ENCODE results near the gene CHEK1. TPM values are rescaled to one million over a fixed set of nuclear protein-coding genes. Genes with fewer than 3 reads are reported as not detected.

CHEK1 gene
- total RNA-seq, 1 donor from 2014 or later: 52.7 TPM

DNA sequence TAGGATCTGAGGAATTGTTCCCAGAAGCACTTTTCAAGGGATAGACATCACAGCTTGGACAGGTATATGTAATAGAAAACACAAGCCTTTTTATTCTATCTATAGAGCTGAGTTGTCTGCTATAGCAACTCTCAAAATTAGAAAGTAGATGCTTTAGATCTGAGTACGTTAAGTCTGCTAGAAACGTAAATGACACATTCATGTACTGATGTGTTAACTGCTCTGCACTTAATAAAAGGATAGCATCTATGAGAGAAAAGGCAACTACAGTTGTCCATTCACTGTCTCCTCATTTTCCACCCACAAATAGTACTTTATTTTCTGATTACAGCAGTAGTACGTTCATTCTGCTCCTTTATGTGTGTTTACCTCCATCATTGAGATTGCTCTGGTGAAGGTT, 38.3 kb upstream of the CHEK1 start:
- TF ChIP-seq, protein P1, sequence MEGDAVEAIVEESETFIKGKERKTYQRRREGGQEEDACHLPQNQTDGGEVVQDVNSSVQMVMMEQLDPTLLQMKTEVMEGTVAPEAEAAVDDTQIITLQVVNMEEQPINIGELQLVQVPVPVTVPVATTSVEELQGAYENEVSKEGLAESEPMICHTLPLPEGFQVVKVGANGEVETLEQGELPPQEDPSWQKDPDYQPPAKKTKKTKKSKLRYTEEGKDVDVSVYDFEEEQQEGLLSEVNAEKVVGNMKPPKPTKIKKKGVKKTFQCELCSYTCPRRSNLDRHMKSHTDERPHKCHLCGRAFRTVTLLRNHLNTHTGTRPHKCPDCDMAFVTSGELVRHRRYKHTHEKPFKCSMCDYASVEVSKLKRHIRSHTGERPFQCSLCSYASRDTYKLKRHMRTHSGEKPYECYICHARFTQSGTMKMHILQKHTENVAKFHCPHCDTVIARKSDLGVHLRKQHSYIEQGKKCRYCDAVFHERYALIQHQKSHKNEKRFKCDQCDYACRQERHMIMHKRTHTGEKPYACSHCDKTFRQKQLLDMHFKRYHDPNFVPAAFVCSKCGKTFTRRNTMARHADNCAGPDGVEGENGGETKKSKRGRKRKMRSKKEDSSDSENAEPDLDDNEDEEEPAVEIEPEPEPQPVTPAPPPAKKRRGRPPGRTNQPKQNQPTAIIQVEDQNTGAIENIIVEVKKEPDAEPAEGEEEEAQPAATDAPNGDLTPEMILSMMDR (IDR thresholded peaks at IDR 0.05; ENCODE audit: unreplicated experiment): no peak
- Mint-ChIP-seq H3K27me3 (no peaks in the 10 kb centered on the region), H3K4me1 (ENCODE audit: low read depth) (peaks cover 9% of the 10 kb centered on the region)

DNA sequence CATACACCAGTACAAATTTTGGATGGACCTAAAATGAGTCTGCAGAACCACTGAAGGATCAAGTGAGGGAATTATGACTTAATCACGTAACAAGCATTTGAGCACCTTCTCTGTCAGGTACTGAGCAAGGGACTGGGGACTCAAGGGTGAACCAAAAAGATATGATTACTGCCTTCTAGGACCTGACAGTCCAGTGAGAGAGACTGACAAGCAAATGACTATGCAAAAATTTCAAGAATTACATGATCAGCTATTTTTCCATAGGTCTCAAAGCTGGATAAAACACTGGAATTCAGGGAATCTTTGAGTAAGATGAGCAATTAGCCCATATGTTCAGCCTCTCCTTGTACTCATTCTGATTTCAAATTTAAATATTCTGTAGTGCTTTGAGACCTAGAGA, 37.5 kb upstream of the CHEK1 start:
- H3K27ac Mint-ChIP-seq: no peak overlapping the region
- H3K4me1 Mint-ChIP-seq (ENCODE audit: low read depth): peaks cover 11% of the 10 kb centered on the region
- peaks cover 12% of the 10 kb centered on the region for H3K36me3 Mint-ChIP-seq (ENCODE audit: insufficient read depth)
- no peak overlapping the region for H3K4me3 Mint-ChIP-seq (ENCODE audit: low read depth)
- H3K27me3 Mint-ChIP-seq: no peaks in the 10 kb centered on the region
- no peaks in the 10 kb centered on the region for H3K9me3 Mint-ChIP-seq (ENCODE audit: low read depth)
- TF ChIP-seq, protein P1 (IDR thresholded peaks at IDR 0.05; ENCODE audit: unreplicated experiment): no peak
- DNase-seq (ENCODE audit: low spot score, unreplicated experiment): no peak

More for the DNA sequence above, 38.3 kb upstream of the CHEK1 start:
- DNase-seq (ENCODE audit: low spot score, unreplicated experiment): no peak
- no peaks in the 10 kb centered on the region for H3K9me3 Mint-ChIP-seq (ENCODE audit: low read depth)
- no peak overlapping the region for H3K4me3 Mint-ChIP-seq (ENCODE audit: low read depth)
- no peak overlapping the region for H3K27ac Mint-ChIP-seq
- H3K36me3 Mint-ChIP-seq (ENCODE audit: insufficient read depth): peaks cover 12% of the 10 kb centered on the region

DNA sequence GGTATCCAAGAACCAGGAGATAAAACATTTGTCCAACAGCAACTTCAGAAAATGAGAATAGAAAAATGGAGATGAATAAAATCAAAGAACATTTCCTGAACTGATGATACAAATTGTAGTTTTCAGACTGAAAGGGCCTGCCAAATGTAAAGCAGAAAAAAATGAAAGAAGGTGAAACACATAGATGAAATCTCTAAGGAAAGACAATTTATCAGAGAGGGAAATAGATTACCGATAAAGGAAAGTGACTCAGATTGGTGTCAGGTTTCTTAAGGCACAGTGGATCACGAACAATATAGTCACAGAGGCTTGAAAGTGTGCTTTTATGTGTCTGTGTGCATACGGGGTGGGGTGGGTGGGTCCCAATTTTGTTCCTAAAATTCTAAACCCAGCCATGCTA, 36.5 kb upstream of the CHEK1 start:
- Mint-ChIP-seq H3K27me3 (no peaks in the 10 kb centered on the region), H3K4me1 (ENCODE audit: low read depth) (peaks cover 17% of the 10 kb centered on the region), H3K9me3 (ENCODE audit: low read depth) (no peaks in the 10 kb centered on the region), H3K4me3 (ENCODE audit: low read depth) (no peak overlapping the region), H3K36me3 (ENCODE audit: insufficient read depth) (peaks cover 9% of the 10 kb centered on the region), H3K27ac (peak overlapping the region; percentile 80)
- TF ChIP-seq, protein P1 (IDR thresholded peaks at IDR 0.05; ENCODE audit: unreplicated experiment): no peak
- no peak for DNase-seq (ENCODE audit: low spot score, unreplicated experiment)

DNA sequence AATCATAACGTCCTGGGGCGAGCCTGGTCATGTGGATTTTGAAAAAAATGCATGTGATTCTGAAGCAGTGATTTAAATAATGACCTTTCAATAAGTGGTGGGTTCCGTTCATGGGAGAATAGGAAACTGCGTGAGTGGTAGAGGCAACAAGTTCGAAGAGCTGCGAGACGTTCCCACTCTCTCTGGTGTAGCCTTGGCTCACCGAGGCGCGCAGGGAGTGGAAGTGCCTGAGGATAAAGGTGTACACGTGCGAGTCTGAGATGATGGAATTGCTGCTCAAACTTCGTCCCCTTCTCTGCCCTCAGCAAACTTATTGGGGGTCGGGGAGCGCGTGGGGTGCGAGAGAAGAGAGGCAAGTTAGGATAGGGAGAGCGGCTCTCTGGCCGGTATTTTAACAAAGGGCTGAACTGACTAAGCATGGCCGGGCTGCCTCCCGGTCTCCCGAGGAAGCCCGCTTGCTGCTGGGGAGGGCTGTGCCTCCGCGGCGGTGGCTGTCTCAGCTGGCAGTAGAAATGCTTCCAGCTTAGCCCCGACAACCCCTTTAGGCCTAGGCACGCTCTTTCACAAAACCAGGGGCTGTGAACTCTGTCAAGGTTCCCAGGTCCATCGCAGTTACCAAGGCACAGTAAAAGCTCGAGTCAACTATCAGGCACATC, 33.2 kb upstream of the CHEK1 start:
- TF ChIP-seq, protein P1 (IDR thresholded peaks at IDR 0.05; ENCODE audit: unreplicated experiment): no peak
- Mint-ChIP-seq H3K36me3 (ENCODE audit: insufficient read depth) (peaks cover 7% of the 10 kb centered on the region), H3K9me3 (ENCODE audit: low read depth) (no peaks in the 10 kb centered on the region), H3K27me3 (no peaks in the 10 kb centered on the region), H3K4me1 (ENCODE audit: low read depth) (peaks cover 25% of the 10 kb centered on the region), H3K27ac (peak overlapping the region; percentile 99), H3K4me3 (ENCODE audit: low read depth) (peak overlapping the region; percentile 100)
- DNase-seq (ENCODE audit: low spot score, unreplicated experiment): peak; percentile 26

DNA sequence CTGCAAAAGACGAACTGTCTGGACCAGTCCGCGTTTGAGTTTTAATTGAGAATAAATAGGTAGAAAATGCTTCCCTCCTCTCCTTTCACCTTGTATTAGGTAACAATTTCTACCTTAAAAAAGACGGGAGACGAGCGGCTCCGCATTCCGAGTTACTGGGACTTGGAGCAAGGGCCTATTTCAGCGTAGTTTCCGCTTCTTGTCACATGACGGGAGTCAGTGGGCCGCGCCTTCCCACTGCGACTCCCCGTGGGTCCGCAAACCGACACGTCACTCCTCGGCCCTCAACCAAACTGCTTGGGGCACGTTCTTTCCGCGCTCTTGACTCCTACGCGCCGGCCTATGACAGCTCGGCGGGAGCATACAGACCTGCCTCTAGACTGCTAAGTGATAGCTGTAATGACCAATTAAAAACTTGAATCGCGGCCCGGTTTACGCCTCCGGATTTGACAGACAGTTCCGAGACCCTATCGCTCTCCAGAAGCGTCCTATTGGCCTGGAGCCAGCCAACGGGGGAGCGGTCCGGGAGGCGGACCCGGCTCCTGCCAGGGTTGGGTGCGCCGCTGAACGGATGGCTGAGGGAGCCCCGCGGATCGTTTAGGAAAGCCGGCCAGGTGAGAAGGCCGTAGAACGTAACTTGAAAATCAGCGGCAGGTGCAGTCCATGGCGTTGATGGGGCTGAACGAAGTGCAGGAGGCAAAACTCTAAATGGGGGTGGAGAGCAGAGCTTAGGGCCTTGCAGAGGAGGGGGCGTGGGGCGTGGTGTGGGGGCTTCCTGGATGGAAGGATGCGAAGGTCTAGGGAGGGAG, 32.5 kb upstream of the CHEK1 start, which contains the start of gene STT3A:
TSS of gene STT3A (plus strand) at position 548 of the 809 bp plus-strand sequence. CDS start 3,064 bp downstream, outside the sequence.
- TF ChIP-seq, protein P1 (IDR thresholded peaks at IDR 0.05; ENCODE audit: unreplicated experiment): no peak
- H3K9me3 Mint-ChIP-seq (ENCODE audit: low read depth): no peaks in the 10 kb centered on the region
- H3K27me3 Mint-ChIP-seq: no peaks in the 10 kb centered on the region
- H3K4me1 Mint-ChIP-seq (ENCODE audit: low read depth): peaks cover 25% of the 10 kb centered on the region
- H3K4me3 Mint-ChIP-seq (ENCODE audit: low read depth): peak within 1 kb of the TSS; percentile 100
- DNase-seq (ENCODE audit: low spot score, unreplicated experiment): peak; percentile 97
- peak within 1 kb of the TSS; percentile 99 for H3K27ac Mint-ChIP-seq
- peaks cover 9% of the 10 kb centered on the region for H3K36me3 Mint-ChIP-seq (ENCODE audit: insufficient read depth)

Measured in progenitor cell of endocrine pancreas (in vitro differentiated cells).